Endothelial cell (in vitro differentiated cells): ENCODE data around the gene GLI3. TPM values are rescaled to one million over a fixed set of nuclear protein-coding genes. Genes with fewer than 3 reads are reported as not detected.

Source experiments
- DNase-seq: peaks from one replicate; pipeline ENCODE4 v3.0.0; 2021; ENCODE audit warnings: low spot score
- H3K27ac Mint-ChIP-seq: one replicate; pipeline ENCODE4 v1.8.0; 2021; ENCODE audit warnings: mixed read lengths, inconsistent platforms; ENCODE audit not compliant: unreplicated experiment
- H3K27me3 Mint-ChIP-seq: one replicate; pipeline ENCODE4 v1.8.0; 2021; ENCODE audit warnings: mild to moderate bottlenecking, moderate library complexity, mixed read lengths, inconsistent platforms; ENCODE audit not compliant: unreplicated experiment
- H3K36me3 Mint-ChIP-seq: one replicate; pipeline ENCODE4 v1.8.0; 2021; ENCODE audit warnings: mild to moderate bottlenecking, low read depth, mixed read lengths, inconsistent platforms; ENCODE audit not compliant: unreplicated experiment
- H3K4me1 Mint-ChIP-seq: one replicate; pipeline ENCODE4 v1.8.0; 2021; ENCODE audit warnings: mild to moderate bottlenecking, mixed read lengths, inconsistent platforms; ENCODE audit not compliant: unreplicated experiment
- H3K4me3 Mint-ChIP-seq: one replicate; pipeline ENCODE4 v1.8.0; 2021; ENCODE audit warnings: mild to moderate bottlenecking, mixed read lengths, inconsistent platforms; ENCODE audit not compliant: unreplicated experiment
- H3K9me3 Mint-ChIP-seq: one replicate; pipeline ENCODE4 v1.8.0; 2021; ENCODE audit warnings: mixed read lengths, inconsistent platforms; ENCODE audit not compliant: unreplicated experiment
- CTCF ChIP-seq: fragments of 200-600 bp; sonication (generic); IDR thresholded peaks from one replicate; pipeline ENCODE4 v1.5.0; 2021; ENCODE audit warnings: antibody characterized with exemption; ENCODE audit not compliant: unreplicated experiment
- total RNA-seq: library from RNA; stranded (reverse); fragmentation: NEBNext Ultra II Directional; extraction: Animal tissue kit (Norgen Biotek cat#: 25700); gene quantifications from one replicate; pipeline ENCODE4 v1.2.1, GENCODE V29; 2021; ENCODE audit not compliant: unreplicated experiment

GLI3 gene
- total RNA-seq, 1 donor from 2014 or later, result 24.9 TPM

DNA sequence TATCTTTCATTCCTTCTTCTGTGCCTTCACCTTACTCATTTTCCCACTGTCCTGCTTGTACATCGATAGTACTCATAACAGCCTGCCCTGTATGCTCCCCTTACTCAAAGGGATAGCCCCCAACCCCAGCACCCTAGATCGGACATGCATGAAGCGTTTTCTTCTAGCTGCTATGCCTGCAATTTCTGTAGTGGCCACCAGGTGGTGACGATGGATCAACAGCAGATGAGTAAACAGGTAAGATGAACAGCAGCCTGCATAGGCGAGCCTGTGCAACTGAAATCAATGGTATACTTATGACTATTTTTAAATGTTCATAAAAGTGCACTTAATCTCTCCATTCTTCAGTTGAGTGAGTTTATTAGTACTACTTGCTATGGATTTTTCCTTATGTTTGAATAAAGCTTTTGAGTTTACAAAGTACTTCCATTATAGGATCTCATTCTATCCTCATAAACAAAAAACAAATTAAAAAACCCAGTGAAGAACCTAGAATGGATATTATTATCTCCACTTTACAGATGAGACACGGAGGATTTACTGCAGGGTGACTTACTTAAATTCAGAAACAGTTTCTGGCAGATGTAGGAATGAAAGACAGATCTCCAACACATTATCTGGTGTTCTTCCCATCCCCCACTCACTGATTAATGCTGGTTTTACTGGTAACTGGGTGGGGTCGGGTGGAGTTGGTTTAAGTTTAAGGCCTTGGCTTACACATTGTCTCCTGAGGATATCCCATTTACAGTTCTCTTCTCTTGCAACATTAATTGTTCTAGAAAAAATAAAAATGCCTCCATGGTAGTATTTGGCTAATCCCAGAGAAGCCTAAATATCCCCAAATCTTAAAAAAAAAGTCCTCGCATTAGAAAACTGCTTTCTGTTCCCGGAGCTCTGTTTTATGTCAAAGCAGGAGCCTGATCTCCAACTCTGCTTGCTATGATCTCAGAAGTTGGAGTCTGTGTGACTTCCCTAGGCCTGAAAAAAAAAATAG is 222.1 kb downstream of the GLI3 start:
- peak; percentile 98 for TF ChIP-seq CTCF
- Mint-ChIP-seq H3K4me3 (peak overlapping the region; percentile 24), H3K9me3 (no peaks in the 10 kb centered on the region), H3K4me1 (no peaks in the 10 kb centered on the region), H3K36me3 (peaks cover 21% of the 10 kb centered on the region), H3K27ac (no peak overlapping the region), H3K27me3 (peaks cover 2% of the 10 kb centered on the region)
- DNase-seq, result peak; percentile 45

- Mint-ChIP-seq H3K4me1 (no peaks in the 10 kb centered on the region), H3K9me3 (no peaks in the 10 kb centered on the region), H3K4me3 (no peak overlapping the region), H3K36me3 (peaks cover 21% of the 10 kb centered on the region), H3K27me3 (peaks cover 2% of the 10 kb centered on the region), H3K27ac (no peak overlapping the region)
- no peak for TF ChIP-seq CTCF
- no peak for DNase-seq
Observed at GRCh38 chr7:42012786-42013360, 224.1 kb downstream of the GLI3 start.

- TF ChIP-seq CTCF, result no peak
- Mint-ChIP-seq H3K4me1 (no peaks in the 10 kb centered on the region), H3K4me3 (no peak overlapping the region), H3K36me3 (peaks cover 21% of the 10 kb centered on the region), H3K9me3 (no peaks in the 10 kb centered on the region), H3K27me3 (peaks cover 2% of the 10 kb centered on the region), H3K27ac (no peak overlapping the region)
- no peak for DNase-seq
Observed at GRCh38 chr7:42012313-42012712, 224.7 kb downstream of the GLI3 start.

DNA sequence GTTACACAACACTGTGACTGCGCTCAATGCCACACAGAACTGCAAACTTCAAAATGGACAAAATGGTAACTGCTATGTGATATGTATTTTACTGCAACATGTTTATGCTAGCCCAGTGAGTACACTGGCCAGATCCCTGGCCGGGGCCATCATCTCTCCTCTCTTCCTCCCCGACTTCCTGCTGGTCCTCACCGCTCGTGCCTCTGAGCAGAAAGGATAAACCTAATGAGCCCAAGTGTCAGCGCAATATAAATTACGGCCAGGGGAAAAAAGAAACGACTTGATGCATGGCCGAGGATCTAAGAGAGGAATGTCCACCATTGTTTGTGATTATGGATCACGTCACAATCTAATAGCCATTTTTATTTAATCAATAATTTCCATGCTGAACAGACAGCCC is 225.2 kb downstream of the GLI3 start:
- Mint-ChIP-seq H3K4me3 (no peak overlapping the region), H3K27ac (no peak overlapping the region), H3K27me3 (peaks cover 2% of the 10 kb centered on the region), H3K36me3 (peaks cover 21% of the 10 kb centered on the region), H3K9me3 (no peaks in the 10 kb centered on the region), H3K4me1 (peaks cover 2% of the 10 kb centered on the region)
- no peak for DNase-seq
- TF ChIP-seq CTCF, result no peak

- Mint-ChIP-seq H3K36me3 (peaks cover 10% of the 10 kb centered on the region), H3K27me3 (no peaks in the 10 kb centered on the region), H3K9me3 (no peaks in the 10 kb centered on the region), H3K4me1 (peaks cover 6% of the 10 kb centered on the region), H3K4me3 (no peak overlapping the region), H3K27ac (no peak overlapping the region)
- DNase-seq, result no peak
- no peak for TF ChIP-seq CTCF
Observed at GRCh38 chr7:42010751-42011150, 226.3 kb downstream of the GLI3 start.
